GM21390 (cell line): Measurements from ENCODE around the gene ST8SIA4.
"Not testable (repeated sequence)": the region's sequence is repeated elsewhere in the genome, so short reads cannot be mapped to it uniquely, and the experiment has no call there.

Experiments used
- ATAC-seq: cut with Tn5 transposase; IDR thresholded peaks from one replicate; pipeline ENCODE4 v1.9.1; 2021; ENCODE audit not compliant: unreplicated experiment

ST8SIA4 gene

GRCh38 chr5:100788417-100788816, 114.7 kb downstream of the ST8SIA4 start:
- no peak for ATAC-seq

- peak; percentile 90 for ATAC-seq
Measured at GRCh38 chr5:100787648-100788047, 115.4 kb downstream of the ST8SIA4 start.

- ATAC-seq: not testable (repeated sequence)
Measured at GRCh38 chr5:100785536-100785935, 117.5 kb downstream of the ST8SIA4 start.

GRCh38 chr5:100780376-100780870, 122.7 kb downstream of the ST8SIA4 start:
- ATAC-seq: peak; percentile 79

- ATAC-seq: peak; percentile 25
Measured at GRCh38 chr5:100779669-100780375, 123.3 kb downstream of the ST8SIA4 start.

GRCh38 chr5:100777680-100778300, 125.3 kb downstream of the ST8SIA4 start:
- peak; percentile 76 for ATAC-seq

GRCh38 chr5:100775533-100775855, 127.6 kb downstream of the ST8SIA4 start:
- no peak for ATAC-seq

GRCh38 chr5:100772548-100772947, 130.5 kb downstream of the ST8SIA4 start:
- no peak for ATAC-seq

- ATAC-seq: no peak
Measured at GRCh38 chr5:100772006-100772405, 131.1 kb downstream of the ST8SIA4 start.

- ATAC-seq: peak; percentile 61
Measured at GRCh38 chr5:100771181-100771580, 131.9 kb downstream of the ST8SIA4 start.

- no peak for ATAC-seq
Measured at GRCh38 chr5:100768221-100768620, 134.9 kb downstream of the ST8SIA4 start.

GRCh38 chr5:100762995-100763394, 140.1 kb downstream of the ST8SIA4 start:
- ATAC-seq: no peak

- no peak for ATAC-seq
Measured at GRCh38 chr5:100762108-100762507, 141.0 kb downstream of the ST8SIA4 start.

- no peak for ATAC-seq
Measured at GRCh38 chr5:100761192-100761591, 141.9 kb downstream of the ST8SIA4 start.

- ATAC-seq: no peak
Measured at GRCh38 chr5:100760688-100761087, 142.4 kb downstream of the ST8SIA4 start.

- no peak for ATAC-seq
Measured at GRCh38 chr5:100758780-100759179, 144.3 kb downstream of the ST8SIA4 start.

GRCh38 chr5:100758306-100758705, 144.8 kb downstream of the ST8SIA4 start:
- no peak for ATAC-seq

- ATAC-seq: no peak
Measured at GRCh38 chr5:100757618-100758017, 145.5 kb downstream of the ST8SIA4 start.
